ENCODE data around the gene TBCEL.

DNA sequence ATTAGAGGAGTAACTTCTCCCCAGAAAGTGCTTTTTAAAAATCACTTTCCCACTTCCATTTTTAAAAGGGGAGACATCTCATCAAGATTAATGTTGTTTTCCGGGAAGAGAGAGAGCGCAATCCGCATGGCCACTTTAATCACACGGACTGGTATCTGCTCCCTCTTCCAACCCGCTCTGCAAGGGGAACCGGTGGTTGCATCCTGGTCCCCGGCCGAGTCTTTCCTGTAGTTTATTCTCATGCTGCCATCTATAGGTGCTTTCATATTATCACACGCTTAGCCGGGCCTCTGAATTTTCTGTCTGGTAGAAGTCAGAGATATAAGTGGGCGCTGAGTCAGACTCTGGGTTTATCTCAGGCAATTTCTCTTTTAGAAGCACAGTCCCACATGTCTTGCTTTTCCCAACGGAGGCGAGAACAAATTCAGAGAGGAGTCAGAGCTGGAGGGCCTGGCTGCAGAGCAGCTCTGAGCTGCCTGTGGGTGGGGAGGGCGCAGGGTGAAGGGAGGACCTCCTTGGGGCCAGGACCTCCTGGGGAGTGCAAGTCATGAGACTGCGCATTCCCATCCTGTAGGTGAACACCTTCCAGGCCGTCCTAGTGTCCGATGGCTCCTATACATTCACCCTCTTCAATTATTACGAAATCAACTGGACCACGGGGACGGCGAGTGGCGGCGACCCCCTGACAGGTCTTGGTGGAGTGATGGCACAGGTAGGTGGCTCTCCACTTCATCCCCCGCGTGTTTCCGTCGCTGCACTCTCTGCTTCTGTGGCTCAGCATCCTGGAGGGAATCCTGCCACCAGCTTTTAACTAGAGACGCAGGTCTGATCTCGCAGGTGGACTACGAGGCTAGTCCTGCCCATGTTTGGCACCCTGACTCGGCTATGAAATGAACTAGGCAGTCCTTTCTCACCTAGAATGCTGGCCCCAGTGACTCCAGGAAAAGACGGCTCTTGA lies 88.9 kb downstream of the TBCEL start:
- TF ChIP-seq POLR2A (IDR thresholded peaks at IDR 0.05; ENCODE audit: extremely low read depth, insufficient read length) = no peak
- TF ChIP-seq, protein P1, sequence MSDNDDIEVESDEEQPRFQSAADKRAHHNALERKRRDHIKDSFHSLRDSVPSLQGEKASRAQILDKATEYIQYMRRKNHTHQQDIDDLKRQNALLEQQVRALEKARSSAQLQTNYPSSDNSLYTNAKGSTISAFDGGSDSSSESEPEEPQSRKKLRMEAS (IDR thresholded peaks at IDR 0.05; ENCODE audit: low read depth, low read length) = no peak
- TF ChIP-seq, protein P2, sequence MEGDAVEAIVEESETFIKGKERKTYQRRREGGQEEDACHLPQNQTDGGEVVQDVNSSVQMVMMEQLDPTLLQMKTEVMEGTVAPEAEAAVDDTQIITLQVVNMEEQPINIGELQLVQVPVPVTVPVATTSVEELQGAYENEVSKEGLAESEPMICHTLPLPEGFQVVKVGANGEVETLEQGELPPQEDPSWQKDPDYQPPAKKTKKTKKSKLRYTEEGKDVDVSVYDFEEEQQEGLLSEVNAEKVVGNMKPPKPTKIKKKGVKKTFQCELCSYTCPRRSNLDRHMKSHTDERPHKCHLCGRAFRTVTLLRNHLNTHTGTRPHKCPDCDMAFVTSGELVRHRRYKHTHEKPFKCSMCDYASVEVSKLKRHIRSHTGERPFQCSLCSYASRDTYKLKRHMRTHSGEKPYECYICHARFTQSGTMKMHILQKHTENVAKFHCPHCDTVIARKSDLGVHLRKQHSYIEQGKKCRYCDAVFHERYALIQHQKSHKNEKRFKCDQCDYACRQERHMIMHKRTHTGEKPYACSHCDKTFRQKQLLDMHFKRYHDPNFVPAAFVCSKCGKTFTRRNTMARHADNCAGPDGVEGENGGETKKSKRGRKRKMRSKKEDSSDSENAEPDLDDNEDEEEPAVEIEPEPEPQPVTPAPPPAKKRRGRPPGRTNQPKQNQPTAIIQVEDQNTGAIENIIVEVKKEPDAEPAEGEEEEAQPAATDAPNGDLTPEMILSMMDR (IDR thresholded peaks at IDR 0.05; ENCODE audit: low read depth, low read length) = peak; percentile 47
